HCT116 (cell line): Measurements from ENCODE around the gene COX10. TPM values are rescaled to one million over a fixed set of nuclear protein-coding genes. Genes with fewer than 3 reads are reported as not detected.

ENCODE experiments used
- ATAC-seq: fragments of 200-7000 bp; cut with Tn5 transposase; 2 replicates; pipeline ENCODE4 v1.9.1; 2020; ENCODE audit warnings: mild to moderate bottlenecking, moderate library complexity
- BruUV-seq: library from RNA; stranded (reverse); fragments of 400-500 nt; replicated peaks from 2 replicates; lab custom pipeline; 2021; lab: Mats Ljungman, UMichigan
- CTCF ChIA-PET: fragments of 300-600 bp; sonication (Branson Sonifier 250); formaldehyde crosslinking; loops from one replicate; lab custom pipeline; 2021; ENCODE audit warnings: antibody characterized with exemption; lab: Charles Lee
- POLR2A ChIA-PET: fragments of 300-600, 350-600 bp; sonication (Branson Sonifier 250); formaldehyde crosslinking; loops from one replicate; lab custom pipeline; 2021; ENCODE audit warnings: antibody characterized with exemption; lab: Charles Lee
- RAD21 ChIA-PET, 2 experiments: fragments of 300-600 bp; sonication (Branson Sonifier 250); formaldehyde crosslinking; loops; one replicate each; lab custom pipeline; 2023; ENCODE audit warnings: low total read pairs in 2 of 2; ENCODE audit not compliant: uncharacterized antibody in 2 of 2, unreplicated experiment in 2 of 2, low non-redundant PET in 1 of 2; lab: Charles Lee
- DNase-seq: peaks from one replicate; pipeline ENCODE4 v3.0.0-alpha.2; 2010; ENCODE audit warnings: low read depth, low spot score
- H2AFZ ChIP-seq: fragments of 200-600 bp; shearing (Covaris generic), sonication (generic); 2 replicates; pipeline ENCODE4 v1.6.1; 2017; ENCODE audit warnings: low read depth, mixed run types, mixed read lengths, antibody characterized with exemption, low read length; ENCODE audit not compliant: poor library complexity, severe bottlenecking
- H3K27ac ChIP-seq: 2 replicates; pipeline ENCODE4 v1.5.1; 2012; ENCODE audit warnings: low read depth, low read length
- H3K27me3 ChIP-seq: fragments of 200-600 bp; sonication (generic); 2 replicates; pipeline ENCODE4 v1.6.1; 2016; ENCODE audit warnings: mixed run types, low read length, mixed read lengths; ENCODE audit not compliant: insufficient read depth
- H3K36me3 ChIP-seq, 2 experiments: fragments of 200-500 bp in 1 of 2; fragments of 200-600 bp in 1 of 2; sonication (Bioruptor generic) in 1 of 2; sonication (generic) in 1 of 2; 2 replicates each; pipeline versions ENCODE4 v1.5.1 to v1.6.1; 2014 to 2016; ENCODE audit warnings: low read length in 2 of 2, inconsistent platforms in 1 of 2, mixed read lengths in 1 of 2, mixed run types in 1 of 2; ENCODE audit not compliant: insufficient read depth in 2 of 2, control insufficient read depth in 1 of 2
- H3K4me1 ChIP-seq, 2 experiments: fragments of 200-600 bp in 1 of 2; sonication (generic) in 1 of 2; 2 replicates each; pipeline versions ENCODE4 v1.5.1 to v1.6.1; 2012 to 2017; ENCODE audit warnings: low read length in 2 of 2, inconsistent platforms in 1 of 2, mild to moderate bottlenecking in 1 of 2, mixed read lengths in 1 of 2, mixed run types in 1 of 2, moderate library complexity in 1 of 2; ENCODE audit not compliant: insufficient read depth in 2 of 2, control insufficient read depth in 1 of 2
- H3K4me2 ChIP-seq: fragments of 200-600 bp; sonication (generic); 2 replicates; pipeline ENCODE4 v1.6.1; 2017; ENCODE audit warnings: mixed run types, low read length, mixed read lengths
- H3K4me3 ChIP-seq, 2 experiments: fragments of 200-600 bp in 1 of 2; sonication (generic) in 1 of 2; replicated peaks in 1 of 2; 2 replicates each; pipeline ENCODE4 v1.5.1; 2011 to 2016; ENCODE audit warnings: low read length in 2 of 2, control low read depth in 1 of 2, low read depth in 1 of 2, mild to moderate bottlenecking in 1 of 2, mixed read lengths in 1 of 2, mixed run types in 1 of 2
- H3K79me2 ChIP-seq: fragments of 200-600 bp; sonication (generic); 2 replicates; pipeline ENCODE4 v1.6.1; 2017; ENCODE audit warnings: mild to moderate bottlenecking, mixed run types, low read length, moderate library complexity, mixed read lengths; ENCODE audit not compliant: insufficient read depth
- H3K9ac ChIP-seq: fragments of 200-600 bp; sonication (generic); 2 replicates; pipeline ENCODE4 v1.6.1; 2016; ENCODE audit warnings: low read length, mixed read lengths
- H3K9me2 ChIP-seq: fragments of 200-600 bp; sonication (generic), shearing (Covaris generic); 2 replicates; pipeline ENCODE4 v1.6.1; 2017; ENCODE audit warnings: mixed run types, mild to moderate bottlenecking, moderate library complexity; ENCODE audit not compliant: insufficient read depth
- H3K9me3 ChIP-seq, 2 experiments: fragments of 200-500 bp in 1 of 2; fragments of 200-600 bp in 1 of 2; sonication (Bioruptor generic) in 1 of 2; sonication (generic) in 1 of 2; 2 replicates each; pipeline ENCODE4 v1.6.1; 2014 to 2017; ENCODE audit warnings: low read length in 2 of 2, mixed read lengths in 2 of 2, inconsistent platforms in 1 of 2, low read depth in 1 of 2, mild to moderate bottlenecking in 1 of 2, mixed run types in 1 of 2, moderate library complexity in 1 of 2; ENCODE audit not compliant: control insufficient read depth in 1 of 2, insufficient read depth in 1 of 2
- H4K20me1 ChIP-seq: fragments of 200-600 bp; sonication (generic), shearing (Covaris generic); 2 replicates; pipeline ENCODE4 v1.6.1; 2017; ENCODE audit warnings: mixed run types, mild to moderate bottlenecking, moderate library complexity; ENCODE audit not compliant: insufficient read depth
- ATF3 ChIP-seq: IDR thresholded peaks from 2 replicates; pipeline ENCODE4 v1.6.1; 2012
- CBX3 ChIP-seq: IDR thresholded peaks from 2 replicates; pipeline ENCODE4 v1.6.1; 2012; ENCODE audit warnings: low read depth
- CTCF ChIP-seq, 3 experiments: fragments of 200-600 bp in 1 of 3; sonication (generic) in 1 of 3; IDR thresholded peaks in 2 of 3; conservative IDR thresholded peaks in 1 of 3; 2 replicates each; pipeline ENCODE4 v1.5.1; 2012 to 2017; ENCODE audit warnings: low read depth in 2 of 3, low read length in 2 of 3, antibody characterized with exemption in 1 of 3, borderline replicate concordance in 1 of 3, control low read depth in 1 of 3, mild to moderate bottlenecking in 1 of 3, mixed read lengths in 1 of 3, mixed run types in 1 of 3, moderate library complexity in 1 of 3; ENCODE audit not compliant: insufficient read depth in 1 of 3
- REST ChIP-seq: IDR thresholded peaks from 2 replicates; pipeline ENCODE4 v1.6.1; 2012; ENCODE audit warnings: low read depth
- YY1 ChIP-seq: IDR thresholded peaks from 2 replicates; pipeline ENCODE4 v1.6.1; 2011; ENCODE audit warnings: low read length, low read depth, moderate library complexity, mild to moderate bottlenecking; ENCODE audit not compliant: insufficient replicate concordance; ENCODE audit errors: extremely low read depth
- intact Hi-C: fragments of 100-400 bp; cut with micrococcal nuclease; formaldehyde crosslinking; loops from 2 replicates; pipeline ENCODE4 v1.10.0; 2022
- total RNA-seq: library from RNA; stranded (reverse); gene quantifications from one replicate; pipeline ENCODE4 v1.2.1, GENCODE V29; 2021; ENCODE audit not compliant: unreplicated experiment

Gene COX10
- total RNA-seq, 1 experiment from 2014 or later: 22.4 TPM

GRCh38 chr17:14037453-14037852 lies 31.9 kb upstream of the COX10 start:
- DNase-seq (no peak), ATAC-seq (no peak)
- Histone ChIP-seq H3K4me3 (no peak overlapping the region), H3K4me1 (no peaks in the 10 kb centered on the region), H3K36me3 (peaks cover 0 to 7% of the 10 kb centered on the region in 2 experiments; a peak in 1 of 4 replicates), H3K9me3 (no peaks in the 10 kb centered on the region), H4K20me1 (no peaks in the 10 kb centered on the region), H3K4me2 (no peak overlapping the region), H3K27ac (no peak overlapping the region), H2AFZ (no peak overlapping the region), H3K9me2 (no peaks in the 10 kb centered on the region), H3K9ac (no peak overlapping the region), H3K27me3 (no peaks in the 10 kb centered on the region), H3K79me2 (no peaks in the 10 kb centered on the region)
- POLR2A ChIA-PET: no interaction called here
- CTCF ChIA-PET: no interaction called here
- intact Hi-C loops: no loop called here
- RAD21 ChIA-PET: no interaction called here
- BruUV-seq: no TSS peak
- TF ChIP-seq ATF3: no peak
- TF ChIP-seq REST: no peak
- TF ChIP-seq YY1: no peak
- TF ChIP-seq CBX3: no peak
- no peak for TF ChIP-seq CTCF (IDR thresholded peaks at IDR 0.05 in 2 of 3, conservative IDR thresholded peaks at IDR 0.05 in 1 of 3; ENCODE audit: borderline replicate concordance in 1 of 3, insufficient read depth in 1 of 3, low read depth in 2 of 3, low read length in 2 of 3)
